Measurements from ENCODE around the gene USP24.
A peak's percentile ranks its signal among the peaks of the same experiment; 100 is the strongest.
"Not testable (repeated sequence)": the region's sequence is repeated elsewhere in the genome, so short reads cannot be mapped to it uniquely, and the experiment has no call there.

The USP24 gene

GRCh38 chr1:55031098-55031497 is 184.1 kb downstream of the USP24 start:
- not testable (repeated sequence) for DNase-seq

DNA sequence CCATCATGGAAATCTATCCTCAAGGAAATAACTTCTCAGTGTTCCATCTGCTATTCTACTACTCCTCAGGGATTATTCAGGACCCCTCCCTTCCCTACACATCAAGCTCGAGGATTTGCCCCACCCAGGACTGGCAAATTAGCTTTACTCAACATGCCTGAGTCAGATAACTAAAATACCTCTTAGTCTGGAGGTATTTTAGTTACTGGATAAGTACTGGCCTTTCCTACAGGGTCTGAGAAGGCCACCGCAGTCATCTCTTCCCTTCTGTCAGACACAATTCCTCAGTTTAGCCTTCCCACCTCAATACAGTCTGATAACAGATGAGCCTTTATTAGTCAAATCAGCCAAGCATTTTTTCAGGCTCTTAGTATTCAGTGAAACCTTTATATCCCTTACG is 188.5 kb downstream of the USP24 start:
- not testable (repeated sequence) for DNase-seq

- not testable (repeated sequence) for DNase-seq
These were observed 191.0 kb downstream of the USP24 start for GRCh38 chr1:55024163-55024562.

DNA sequence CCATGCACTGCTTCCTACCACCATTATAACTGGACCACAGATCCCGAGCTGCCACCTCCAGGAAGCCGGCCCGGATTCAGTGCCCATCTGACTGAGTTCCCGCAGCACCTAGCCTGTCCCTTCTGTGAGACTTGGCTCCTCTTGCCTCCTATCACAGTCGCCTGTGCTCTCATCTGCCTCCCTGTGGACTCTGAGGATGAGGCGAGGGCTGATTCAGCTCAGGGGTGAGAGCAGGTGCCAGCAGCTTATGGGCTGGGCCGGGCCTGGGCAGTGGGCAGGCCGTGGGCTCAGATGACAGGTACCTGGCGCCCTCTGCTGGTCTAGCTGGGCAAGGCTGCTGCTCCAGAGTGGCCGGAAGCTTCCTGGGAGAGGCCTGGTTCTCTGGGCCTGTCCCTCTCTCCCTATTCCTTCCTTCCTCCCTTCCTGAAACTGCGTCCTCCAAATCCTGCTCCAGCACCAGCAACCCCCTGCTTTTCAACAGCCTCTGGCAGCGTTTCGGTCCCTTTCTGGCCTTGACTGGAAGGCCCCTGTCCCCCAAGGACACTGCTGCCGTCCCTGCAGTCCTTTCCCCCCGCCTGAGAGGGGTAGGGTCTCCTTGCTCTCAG is 193.1 kb downstream of the USP24 start:
- peak; percentile 74 for DNase-seq

DNA sequence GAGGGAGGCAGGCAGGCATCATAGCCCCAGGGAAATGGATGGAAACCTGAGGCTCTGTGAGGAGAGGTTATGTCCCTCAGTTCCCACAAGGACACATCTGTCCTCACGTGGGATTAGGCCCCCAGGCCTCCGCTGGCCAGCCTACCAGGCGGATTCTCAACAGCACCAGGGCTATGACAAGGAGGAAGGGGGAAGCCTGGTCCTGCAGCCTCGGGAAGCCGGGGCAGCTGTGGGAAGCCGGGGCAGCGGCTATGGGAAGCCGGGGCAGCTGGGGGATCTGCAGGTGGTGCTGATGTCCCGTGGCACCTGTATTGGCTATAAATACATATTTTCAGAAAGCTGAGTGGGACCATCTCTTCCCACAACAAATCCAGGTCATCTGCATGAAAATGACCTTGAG is 196.8 kb downstream of the USP24 start:
- DNase-seq: no peak

Measured in DMS79 treated with DMSO at 0.1 percent for 48 hours (cell line).